DOHH2 (cell line): ENCODE results near the gene MYBPC1.

Experiments used
- H3F3A ChIP-seq: fragments of 200-600 bp; sonication (generic), shearing (Covaris generic); 2 replicates; pipeline ENCODE4 v1.6.0; 2016; ENCODE audit warnings: antibody characterized with exemption, mild to moderate bottlenecking; ENCODE audit not compliant: control insufficient read depth, insufficient read depth
- H3K27ac ChIP-seq: fragments of 200-600 bp; sonication (generic); 2 replicates; pipeline ENCODE4 v1.5.1; 2014; ENCODE audit warnings: low read depth, mild to moderate bottlenecking, low read length, moderate library complexity
- H3K27me3 ChIP-seq: fragments of 200-600 bp; sonication (generic); 2 replicates; pipeline ENCODE4 v1.6.1; 2014; ENCODE audit warnings: mild to moderate bottlenecking, low read length, mixed read lengths; ENCODE audit not compliant: control insufficient read depth
- H3K36me3 ChIP-seq: fragments of 200-600 bp; sonication (generic); 2 replicates; pipeline ENCODE4 v1.6.1; 2014; ENCODE audit warnings: mild to moderate bottlenecking, low read length, moderate library complexity, mixed read lengths; ENCODE audit not compliant: control insufficient read depth
- H3K4me1 ChIP-seq: fragments of 200-600 bp; sonication (generic); 2 replicates; pipeline ENCODE4 v1.6.1; 2014; ENCODE audit warnings: mild to moderate bottlenecking, low read length, mixed read lengths; ENCODE audit not compliant: control insufficient read depth
- H3K4me2 ChIP-seq: fragments of 200-600 bp; sonication (generic); 2 replicates; pipeline ENCODE4 v1.6.0; 2014; ENCODE audit warnings: mild to moderate bottlenecking, low read length, moderate library complexity
- H3K4me3 ChIP-seq: fragments of 200-600 bp; sonication (generic); 2 replicates; pipeline ENCODE4 v1.5.1; 2014; ENCODE audit warnings: mild to moderate bottlenecking, low read length, mixed read lengths
- H3K79me2 ChIP-seq: fragments of 200-600 bp; sonication (generic); 2 replicates; pipeline ENCODE4 v1.6.1; 2014; ENCODE audit warnings: mild to moderate bottlenecking, low read length, mixed read lengths; ENCODE audit not compliant: control insufficient read depth
- H3K9me2 ChIP-seq: fragments of 200-600 bp; sonication (generic); replicated peaks from 2 replicates; pipeline ENCODE4 v1.6.1; 2014; ENCODE audit warnings: mild to moderate bottlenecking, low read length, mixed read lengths; ENCODE audit not compliant: control insufficient read depth
- H3K9me3 ChIP-seq: fragments of 200-600 bp; sonication (generic); 2 replicates; pipeline ENCODE4 v1.6.1; 2014; ENCODE audit warnings: antibody characterized with exemption, low read length, mixed read lengths; ENCODE audit not compliant: control insufficient read depth, insufficient read depth
- H4K20me1 ChIP-seq: fragments of 200-600 bp; sonication (generic); 2 replicates; pipeline ENCODE4 v1.6.0; 2014; ENCODE audit warnings: low read depth, mild to moderate bottlenecking, antibody characterized with exemption, low read length, moderate library complexity; ENCODE audit not compliant: control insufficient read depth, insufficient read depth
- EZH2phosphoT487 ChIP-seq: fragments of 200-600 bp; sonication (generic); IDR thresholded peaks from 2 replicates; pipeline ENCODE4 v1.6.1; 2017; ENCODE audit warnings: borderline replicate concordance, mild to moderate bottlenecking, antibody characterized with exemption, low read length, moderate library complexity, mixed read lengths
- TF ChIP-seq, protein P1 (sequence below): fragments of 200-600 bp; sonication (generic); IDR thresholded peaks from one replicate; pipeline ENCODE4 v1.5.1; 2014; ENCODE audit warnings: antibody characterized with exemption, mild to moderate bottlenecking, low read depth, low read length; ENCODE audit not compliant: poor library complexity, severe bottlenecking

Gene MYBPC1

GRCh38 chr12:101628676-101629075, 33.9 kb downstream of the MYBPC1 start:
- peaks cover 5% of the 10 kb centered on the region; the same call in 1 of the 2 replicates for H3K27me3 ChIP-seq
- TF ChIP-seq, protein P1, sequence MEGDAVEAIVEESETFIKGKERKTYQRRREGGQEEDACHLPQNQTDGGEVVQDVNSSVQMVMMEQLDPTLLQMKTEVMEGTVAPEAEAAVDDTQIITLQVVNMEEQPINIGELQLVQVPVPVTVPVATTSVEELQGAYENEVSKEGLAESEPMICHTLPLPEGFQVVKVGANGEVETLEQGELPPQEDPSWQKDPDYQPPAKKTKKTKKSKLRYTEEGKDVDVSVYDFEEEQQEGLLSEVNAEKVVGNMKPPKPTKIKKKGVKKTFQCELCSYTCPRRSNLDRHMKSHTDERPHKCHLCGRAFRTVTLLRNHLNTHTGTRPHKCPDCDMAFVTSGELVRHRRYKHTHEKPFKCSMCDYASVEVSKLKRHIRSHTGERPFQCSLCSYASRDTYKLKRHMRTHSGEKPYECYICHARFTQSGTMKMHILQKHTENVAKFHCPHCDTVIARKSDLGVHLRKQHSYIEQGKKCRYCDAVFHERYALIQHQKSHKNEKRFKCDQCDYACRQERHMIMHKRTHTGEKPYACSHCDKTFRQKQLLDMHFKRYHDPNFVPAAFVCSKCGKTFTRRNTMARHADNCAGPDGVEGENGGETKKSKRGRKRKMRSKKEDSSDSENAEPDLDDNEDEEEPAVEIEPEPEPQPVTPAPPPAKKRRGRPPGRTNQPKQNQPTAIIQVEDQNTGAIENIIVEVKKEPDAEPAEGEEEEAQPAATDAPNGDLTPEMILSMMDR = no peak
- no peak for TF ChIP-seq EZH2phosphoT487

GRCh38 chr12:101634724-101635123, 40.0 kb downstream of the MYBPC1 start:
- no peaks in the 10 kb centered on the region for H3K36me3 ChIP-seq
- no peaks in the 10 kb centered on the region for H3K9me3 ChIP-seq
- H3K4me2 ChIP-seq = peak overlapping the region; percentile 51
- H3K9me2 ChIP-seq = no peaks in the 10 kb centered on the region
- no peaks in the 10 kb centered on the region for H3K79me2 ChIP-seq
- peak overlapping the region; percentile 13; the same call in 1 of the 2 replicates for H3K4me3 ChIP-seq
- H3K27ac ChIP-seq = peak overlapping the region; percentile 2; the same call in 1 of the 2 replicates
- H3K4me1 ChIP-seq = peaks cover 20% of the 10 kb centered on the region
- no peak for TF ChIP-seq EZH2phosphoT487
- TF ChIP-seq, protein P1 = no peak
- peaks cover 10% of the 10 kb centered on the region for H3K27me3 ChIP-seq
- no peaks in the 10 kb centered on the region for H4K20me1 ChIP-seq
- peaks cover 13% of the 10 kb centered on the region for H3F3A ChIP-seq

More at GRCh38 chr12:101628676-101629075, 33.9 kb downstream of the MYBPC1 start:
- no peaks in the 10 kb centered on the region for H3F3A ChIP-seq
- H3K9me2 ChIP-seq = no peaks in the 10 kb centered on the region
- no peaks in the 10 kb centered on the region for H4K20me1 ChIP-seq
- H3K4me1 ChIP-seq = no peaks in the 10 kb centered on the region
- H3K4me3 ChIP-seq = no peak overlapping the region
- H3K36me3 ChIP-seq = no peaks in the 10 kb centered on the region
- no peak overlapping the region for H3K27ac ChIP-seq
- no peaks in the 10 kb centered on the region for H3K9me3 ChIP-seq
- H3K4me2 ChIP-seq = no peak overlapping the region
- no peaks in the 10 kb centered on the region for H3K79me2 ChIP-seq

DNA sequence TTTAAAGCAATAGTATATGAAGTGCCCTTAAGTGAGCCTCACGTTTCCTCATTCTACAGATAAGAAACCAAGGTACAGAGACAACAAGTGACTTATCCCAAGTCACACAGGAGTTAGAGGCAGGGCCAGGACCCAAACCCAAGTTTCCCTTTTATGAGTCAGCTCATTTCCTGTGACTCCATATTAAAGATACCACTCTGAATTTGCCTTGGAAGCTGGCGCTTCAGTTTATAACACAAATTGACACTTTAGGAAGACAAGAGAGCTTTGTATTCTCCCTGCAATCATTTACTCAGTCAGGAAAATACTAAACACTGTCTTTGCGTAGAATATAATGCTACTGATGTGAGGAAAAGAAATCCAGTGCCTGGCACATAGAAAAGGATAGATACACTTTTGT, 43.2 kb downstream of the MYBPC1 start:
- Histone ChIP-seq H3F3A (peaks cover 13% of the 10 kb centered on the region), H3K9me2 (no peaks in the 10 kb centered on the region), H3K36me3 (no peaks in the 10 kb centered on the region), H3K79me2 (no peaks in the 10 kb centered on the region), H3K27ac (no peak overlapping the region), H3K27me3 (peaks cover 5% of the 10 kb centered on the region; the same call in 1 of the 2 replicates), H4K20me1 (no peaks in the 10 kb centered on the region), H3K4me2 (no peak overlapping the region), H3K4me3 (no peak overlapping the region), H3K9me3 (no peaks in the 10 kb centered on the region), H3K4me1 (peaks cover 20% of the 10 kb centered on the region)
- TF ChIP-seq, protein P1 = no peak
- no peak for TF ChIP-seq EZH2phosphoT487
